Measurements from ENCODE around the gene MUC3A.
"Not testable (repeated sequence)": the region's sequence is repeated elsewhere in the genome, so short reads cannot be mapped to it uniquely, and the experiment has no call there.

The MUC3A gene

GRCh38 chr7:100991631-100992030, 42.3 kb downstream of the MUC3A start:
- FAIRE-seq = no peak
- TF ChIP-seq POLR2A (IDR thresholded peaks at IDR 0.05; ENCODE audit: low read depth, low read length) = no peak
- no peak for TF ChIP-seq PAX5 (IDR thresholded peaks at IDR 0.05; ENCODE audit: insufficient read depth, low read length, severe bottlenecking)
- TF ChIP-seq POU2F2 (IDR thresholded peaks at IDR 0.05; ENCODE audit: low read depth, low read length) = no peak
- TF ChIP-seq POLR2AphosphoS5 (IDR thresholded peaks at IDR 0.05; ENCODE audit: low read depth, low read length) = no peak
- no peak for TF ChIP-seq TAF1 (IDR thresholded peaks at IDR 0.05; ENCODE audit: low read depth, low read length)
- TF ChIP-seq SPI1 (IDR thresholded peaks at IDR 0.05; ENCODE audit: low read depth, low read length) = no peak
- no peak for DNase-seq (ENCODE audit: insufficient read length, low spot score)

GRCh38 chr7:100992280-100992679, 42.9 kb downstream of the MUC3A start:
- not testable (repeated sequence) for DNase-seq (ENCODE audit: insufficient read length, low spot score); FAIRE-seq

GRCh38 chr7:100994671-100995070, 45.3 kb downstream of the MUC3A start:
- FAIRE-seq; DNase-seq (ENCODE audit: insufficient read length, low spot score): not testable (repeated sequence)

GRCh38 chr7:100998530-100998929, 49.2 kb downstream of the MUC3A start:
- FAIRE-seq; DNase-seq (ENCODE audit: insufficient read length, low spot score): not testable (repeated sequence)

DNA sequence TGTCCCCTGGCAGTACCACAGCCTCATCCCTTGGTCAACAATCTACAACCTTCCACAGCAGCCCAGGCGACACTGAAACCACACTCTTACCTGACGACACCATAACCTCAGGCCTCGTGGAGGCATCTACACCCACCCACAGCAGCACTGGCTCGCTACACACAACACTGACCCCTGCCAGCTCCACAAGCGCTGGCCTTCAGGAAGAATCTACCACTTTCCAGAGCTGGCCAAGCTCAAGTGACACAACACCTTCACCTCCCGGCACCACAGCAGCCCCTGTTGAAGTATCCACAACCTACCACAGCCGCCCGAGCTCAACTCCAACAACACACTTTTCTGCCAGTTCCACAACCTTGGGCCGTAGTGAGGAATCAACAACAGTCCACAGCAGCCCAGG, 50.0 kb downstream of the MUC3A start:
- FAIRE-seq; DNase-seq (ENCODE audit: insufficient read length, low spot score): not testable (repeated sequence)

- DNase-seq (ENCODE audit: insufficient read length, low spot score); FAIRE-seq: not testable (repeated sequence)
Observed at GRCh38 chr7:101000025-101000424, 50.7 kb downstream of the MUC3A start.

DNA sequence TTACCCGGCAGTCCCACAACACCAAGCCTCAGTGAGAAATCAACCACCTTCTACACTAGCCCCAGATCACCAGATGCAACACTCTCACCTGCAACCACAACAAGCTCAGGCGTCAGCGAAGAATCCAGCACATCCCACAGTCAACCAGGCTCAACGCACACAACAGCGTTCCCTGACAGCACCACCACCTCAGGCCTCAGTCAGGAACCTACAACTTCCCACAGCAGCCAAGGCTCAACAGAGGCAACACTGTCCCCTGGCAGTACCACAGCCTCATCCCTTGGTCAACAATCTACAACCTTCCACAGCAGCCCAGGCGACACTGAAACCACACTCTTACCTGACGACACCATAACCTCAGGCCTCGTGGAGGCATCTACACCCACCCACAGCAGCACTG, 53.0 kb downstream of the MUC3A start:
- not testable (repeated sequence) for FAIRE-seq; DNase-seq (ENCODE audit: insufficient read length, low spot score)

DNA sequence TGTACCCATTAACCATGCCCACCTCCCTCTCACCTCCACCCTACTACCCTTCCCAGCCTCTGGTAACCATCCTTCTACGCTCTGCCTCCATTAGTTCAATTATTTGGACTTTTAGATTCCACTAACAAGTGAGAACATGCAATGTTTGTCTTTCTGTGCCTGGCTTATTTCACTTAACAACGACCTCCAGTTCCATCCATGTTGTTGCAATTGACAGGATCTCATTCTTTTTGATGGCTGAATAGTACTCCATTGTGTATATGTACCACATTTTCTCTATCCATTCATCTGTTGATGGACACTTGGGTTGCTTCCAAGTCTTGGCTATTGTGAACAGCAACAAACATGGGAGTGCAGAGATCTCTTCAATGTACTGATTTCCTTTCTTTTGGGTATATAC, 58.0 kb downstream of the MUC3A start:
- not testable (repeated sequence) for FAIRE-seq; DNase-seq (ENCODE audit: insufficient read length, low spot score)

DNA sequence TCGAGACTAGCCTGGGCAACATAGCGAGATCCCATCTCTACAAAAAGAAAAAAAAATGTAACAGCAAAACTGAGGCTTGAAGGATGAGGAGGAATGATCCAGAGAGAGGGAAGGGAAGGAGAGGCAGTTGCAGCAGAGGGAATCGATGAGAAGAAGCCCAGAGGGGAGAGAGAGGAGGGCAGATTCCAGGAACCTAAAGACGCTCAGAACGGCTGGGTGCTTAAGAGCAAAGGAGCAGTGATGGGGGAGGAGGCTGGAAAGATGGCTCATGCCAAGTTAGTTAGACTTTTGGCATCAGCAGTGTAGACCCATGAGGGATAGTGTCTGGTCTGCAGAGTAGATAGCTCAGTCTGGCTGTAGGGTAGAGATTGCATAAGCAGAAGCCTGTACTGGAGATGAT, 60.3 kb downstream of the MUC3A start:
- FAIRE-seq = no peak

DNA sequence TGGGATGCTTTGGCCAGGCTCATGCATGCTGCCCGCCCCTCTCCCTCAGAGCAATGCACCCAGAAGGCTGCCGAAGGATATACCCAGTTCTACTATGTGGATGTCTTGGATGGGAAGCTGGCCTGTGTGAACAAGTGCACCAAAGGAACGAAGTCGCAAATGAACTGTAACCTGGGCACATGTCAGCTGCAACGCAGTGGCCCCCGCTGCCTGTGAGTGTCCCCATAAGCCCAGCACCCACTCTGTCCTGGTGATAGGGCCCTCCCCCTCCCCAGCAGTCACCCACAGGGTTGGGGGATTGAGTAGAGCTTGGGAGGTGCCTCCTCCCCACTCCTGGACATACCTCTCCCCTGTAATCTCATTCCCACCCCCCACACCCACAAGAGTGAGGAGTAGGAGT, 63.6 kb downstream of the MUC3A start:
- TF ChIP-seq TAF1 (IDR thresholded peaks at IDR 0.05; ENCODE audit: low read depth, low read length) (no peak), POU2F2 (IDR thresholded peaks at IDR 0.05; ENCODE audit: low read depth, low read length) (no peak), POLR2A (IDR thresholded peaks at IDR 0.05; ENCODE audit: low read depth, low read length) (no peak), PAX5 (IDR thresholded peaks at IDR 0.05; ENCODE audit: insufficient read depth, low read length, severe bottlenecking) (no peak)
- FAIRE-seq (no peak), DNase-seq (ENCODE audit: insufficient read length, low spot score) (no peak)

More for the DNA sequence above, 60.3 kb downstream of the MUC3A start:
- no peak for DNase-seq (ENCODE audit: insufficient read length, low spot score)
- TF ChIP-seq PAX5 (IDR thresholded peaks at IDR 0.05; ENCODE audit: insufficient read depth, low read length, severe bottlenecking) (no peak), TAF1 (IDR thresholded peaks at IDR 0.05; ENCODE audit: low read depth, low read length) (no peak), POLR2AphosphoS5 (IDR thresholded peaks at IDR 0.05; ENCODE audit: low read depth, low read length) (no peak), POU2F2 (IDR thresholded peaks at IDR 0.05; ENCODE audit: low read depth, low read length) (no peak), SPI1 (IDR thresholded peaks at IDR 0.05; ENCODE audit: low read depth, low read length) (no peak), POLR2A (IDR thresholded peaks at IDR 0.05; ENCODE audit: low read depth, low read length) (no peak)

DNA sequence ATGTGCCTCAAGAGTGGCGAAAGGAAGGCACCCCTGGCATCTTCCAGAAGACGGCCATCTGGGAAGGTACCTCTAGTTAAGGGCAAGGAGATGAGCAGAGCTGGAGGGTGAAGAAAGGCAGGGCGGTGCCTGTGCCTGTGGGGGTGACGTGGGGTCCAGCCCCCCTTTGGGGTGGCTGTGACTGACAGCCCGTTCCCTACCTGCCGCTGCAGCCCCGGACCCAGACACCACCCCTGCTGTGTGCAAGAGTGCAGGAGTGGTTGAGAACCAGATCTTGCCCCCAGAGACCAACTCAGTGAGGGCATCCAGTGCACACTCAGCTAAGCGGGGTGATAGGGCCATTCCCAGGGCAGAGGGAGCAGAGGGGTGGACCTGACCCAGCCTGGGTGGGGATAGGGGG, 66.3 kb downstream of the MUC3A start:
- DNase-seq (ENCODE audit: insufficient read length, low spot score) (no peak), FAIRE-seq (no peak)
- TF ChIP-seq SPI1 (IDR thresholded peaks at IDR 0.05; ENCODE audit: low read depth, low read length) (no peak), POLR2A (IDR thresholded peaks at IDR 0.05; ENCODE audit: low read depth, low read length) (no peak), TAF1 (IDR thresholded peaks at IDR 0.05; ENCODE audit: low read depth, low read length) (no peak)

GRCh38 chr7:101017064-101017777, 67.9 kb downstream of the MUC3A start:
- DNase-seq (ENCODE audit: insufficient read length, low spot score) (peak; percentile 91), FAIRE-seq (peak; percentile 94)
- TF ChIP-seq POLR2AphosphoS5 (IDR thresholded peaks at IDR 0.05; ENCODE audit: low read depth, low read length) (peak; percentile 65), PAX5 (IDR thresholded peaks at IDR 0.05; ENCODE audit: insufficient read depth, low read length, severe bottlenecking) (no peak), POLR2A (IDR thresholded peaks at IDR 0.05; ENCODE audit: low read depth, low read length) (peak; percentile 58), POU2F2 (IDR thresholded peaks at IDR 0.05; ENCODE audit: low read depth, low read length) (peak; percentile 49; the same call in 1 of the 2 replicates), SPI1 (IDR thresholded peaks at IDR 0.05; ENCODE audit: low read depth, low read length) (peak; percentile 75), TAF1 (IDR thresholded peaks at IDR 0.05; ENCODE audit: low read depth, low read length) (peak; percentile 9; the same call in 1 of the 2 replicates)
